ENCODE results near the gene BEGAIN. TPM values are rescaled to one million over a fixed set of nuclear protein-coding genes. Genes with fewer than 3 reads are reported as not detected.

Gene BEGAIN
- total and polyA plus RNA-seq, 7 donors = 0.08 to 1.0 (median 0.48) TPM; not detected in 1

DNA sequence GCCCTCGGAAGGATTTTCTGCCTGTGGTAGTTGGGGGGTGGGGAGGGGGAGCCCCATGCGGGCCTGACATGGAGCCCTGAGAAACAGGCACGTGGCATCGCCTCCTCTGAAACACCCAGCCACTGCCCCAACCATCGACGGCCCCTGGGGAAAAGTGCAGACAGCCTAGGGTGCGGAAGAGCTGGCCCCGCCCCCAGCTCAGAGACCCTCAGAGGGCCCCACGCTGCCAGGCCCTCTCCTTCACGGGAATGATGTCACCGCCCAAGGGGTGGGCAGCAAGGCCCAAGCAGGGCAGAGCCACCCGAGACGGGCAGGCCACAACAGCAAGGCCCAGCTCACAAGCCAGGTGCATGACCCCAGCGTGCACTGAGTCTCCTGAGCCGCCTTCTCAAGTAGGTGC, 26.2 kb downstream of the BEGAIN start:
- ATAC-seq = no peak
- no peaks in the 10 kb centered on the region for H3K9me3 ChIP-seq
- TF ChIP-seq, protein P1, sequence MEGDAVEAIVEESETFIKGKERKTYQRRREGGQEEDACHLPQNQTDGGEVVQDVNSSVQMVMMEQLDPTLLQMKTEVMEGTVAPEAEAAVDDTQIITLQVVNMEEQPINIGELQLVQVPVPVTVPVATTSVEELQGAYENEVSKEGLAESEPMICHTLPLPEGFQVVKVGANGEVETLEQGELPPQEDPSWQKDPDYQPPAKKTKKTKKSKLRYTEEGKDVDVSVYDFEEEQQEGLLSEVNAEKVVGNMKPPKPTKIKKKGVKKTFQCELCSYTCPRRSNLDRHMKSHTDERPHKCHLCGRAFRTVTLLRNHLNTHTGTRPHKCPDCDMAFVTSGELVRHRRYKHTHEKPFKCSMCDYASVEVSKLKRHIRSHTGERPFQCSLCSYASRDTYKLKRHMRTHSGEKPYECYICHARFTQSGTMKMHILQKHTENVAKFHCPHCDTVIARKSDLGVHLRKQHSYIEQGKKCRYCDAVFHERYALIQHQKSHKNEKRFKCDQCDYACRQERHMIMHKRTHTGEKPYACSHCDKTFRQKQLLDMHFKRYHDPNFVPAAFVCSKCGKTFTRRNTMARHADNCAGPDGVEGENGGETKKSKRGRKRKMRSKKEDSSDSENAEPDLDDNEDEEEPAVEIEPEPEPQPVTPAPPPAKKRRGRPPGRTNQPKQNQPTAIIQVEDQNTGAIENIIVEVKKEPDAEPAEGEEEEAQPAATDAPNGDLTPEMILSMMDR (IDR thresholded peaks at IDR 0.05) = no peak
- H3K4me1 ChIP-seq = no peaks in the 10 kb centered on the region
- H3K4me3 ChIP-seq = no peak overlapping the region
- no peaks in the 10 kb centered on the region for H3K36me3 ChIP-seq (ENCODE audit: insufficient read depth in 1 of 2, low read depth in 1 of 2)
- DNase-seq = no peak
- intact Hi-C loops (cut with DNase I) = no loop called here
- H3K27me3 ChIP-seq (ENCODE audit: insufficient read depth in 3 of 3, low read length in 2 of 3) = peaks cover 0 to 54% (median 10%) of the 10 kb centered on the region in 3 donors
- no peak overlapping the region for H3K27ac ChIP-seq
- WGBS, 3 donors = 76 to 81% (median 81%) methylated on average over 15 of the region's 15 CpGs

DNA sequence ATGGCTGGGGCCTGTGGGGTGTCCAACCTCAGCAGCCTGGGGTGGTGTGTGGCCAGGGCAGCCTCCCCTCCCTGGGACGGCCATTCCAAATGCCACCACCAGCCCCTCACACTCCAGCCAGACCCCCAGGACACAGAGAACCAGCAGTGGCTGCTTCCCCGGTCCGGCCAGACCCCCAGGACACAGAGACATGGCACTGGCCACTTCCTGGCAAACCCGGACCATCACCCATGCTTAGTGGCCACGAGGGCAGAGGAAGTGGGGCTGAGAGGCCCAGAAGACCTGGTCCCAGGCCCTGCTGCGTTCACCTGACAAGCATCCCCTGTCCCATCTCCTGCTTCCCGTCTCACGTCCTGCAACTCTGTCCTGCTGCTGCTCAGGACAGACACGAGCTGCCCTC, 26.7 kb downstream of the BEGAIN start:
- H3K27ac ChIP-seq = no peak overlapping the region
- DNase-seq = no peak
- TF ChIP-seq, protein P1 (IDR thresholded peaks at IDR 0.05) = no peak
- 90 to 95% (median 93%) methylated on average over 9 of the region's 9 CpGs for WGBS, 3 donors
- intact Hi-C loops (cut with DNase I) = no loop called here
- no peaks in the 10 kb centered on the region for H3K4me1 ChIP-seq
- H3K27me3 ChIP-seq (ENCODE audit: insufficient read depth in 3 of 3, low read length in 2 of 3) = peaks cover 0 to 49% (median 10%) of the 10 kb centered on the region in 3 donors
- H3K36me3 ChIP-seq (ENCODE audit: insufficient read depth in 1 of 2, low read depth in 1 of 2) = no peaks in the 10 kb centered on the region
- H3K4me3 ChIP-seq = no peak overlapping the region
- ATAC-seq = no peak
- no peaks in the 10 kb centered on the region for H3K9me3 ChIP-seq

DNA sequence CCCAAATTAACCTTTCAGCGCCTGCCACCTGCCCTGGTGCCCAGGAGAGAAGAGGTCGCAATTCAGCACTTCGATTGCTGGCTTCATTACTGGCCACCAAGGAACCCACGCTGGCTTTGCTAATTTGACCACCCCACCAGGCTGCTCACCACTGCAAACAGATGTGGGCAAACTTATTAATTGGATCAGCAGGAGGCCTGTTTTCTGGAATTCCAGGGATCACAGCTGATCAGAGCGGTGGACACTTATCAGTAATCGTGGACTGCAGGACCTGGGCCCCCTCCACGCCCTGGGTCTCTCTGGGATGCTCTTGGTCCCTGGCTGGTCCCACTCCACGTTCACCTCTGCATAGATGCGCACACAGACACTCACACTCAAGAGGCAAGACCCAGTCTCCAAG, 27.8 kb downstream of the BEGAIN start:
- TF ChIP-seq, protein P1 (IDR thresholded peaks at IDR 0.05) = no peak
- H3K27ac ChIP-seq = no peak overlapping the region
- no peaks in the 10 kb centered on the region for H3K9me3 ChIP-seq
- H3K4me3 ChIP-seq = no peak overlapping the region
- DNase-seq = no peak
- peaks cover 0 to 40% (median 10%) of the 10 kb centered on the region in 3 donors for H3K27me3 ChIP-seq (ENCODE audit: insufficient read depth in 3 of 3, low read length in 2 of 3)
- H3K4me1 ChIP-seq = no peaks in the 10 kb centered on the region
- no peak for ATAC-seq
- H3K36me3 ChIP-seq (ENCODE audit: insufficient read depth in 1 of 2, low read depth in 1 of 2) = no peaks in the 10 kb centered on the region
- WGBS, 3 donors = 82 to 88% (median 87%) methylated on average over 9 of the region's 9 CpGs
- intact Hi-C loops (cut with DNase I) = no loop called here

DNA sequence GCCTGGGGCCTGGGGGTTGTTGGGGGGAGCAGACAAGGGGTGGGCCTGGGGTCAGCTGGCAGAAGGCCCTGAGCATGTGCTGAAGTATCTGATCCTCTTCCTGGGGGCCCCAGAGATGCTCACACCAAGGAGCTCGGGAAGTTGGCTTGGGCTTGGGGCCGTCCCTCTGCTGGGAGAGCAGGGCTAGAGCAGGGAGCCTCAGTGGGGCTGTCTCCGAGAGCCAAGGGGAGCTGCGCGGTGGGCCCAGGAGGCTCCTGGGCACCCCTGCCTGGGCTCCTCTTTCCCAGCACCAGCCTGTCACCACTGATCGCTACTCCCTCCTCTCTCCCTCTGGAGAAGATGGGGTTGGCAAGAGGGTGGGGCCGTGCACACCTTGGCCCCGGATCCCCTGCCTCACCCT, 28.3 kb downstream of the BEGAIN start:
- H3K36me3 ChIP-seq (ENCODE audit: insufficient read depth in 1 of 2, low read depth in 1 of 2) = no peaks in the 10 kb centered on the region
- H3K27me3 ChIP-seq (ENCODE audit: insufficient read depth in 3 of 3, low read length in 2 of 3) = peaks cover 0 to 39% (median 10%) of the 10 kb centered on the region in 3 donors
- H3K4me3 ChIP-seq = no peak overlapping the region
- TF ChIP-seq, protein P1 (IDR thresholded peaks at IDR 0.05) = no peak
- H3K27ac ChIP-seq = no peak overlapping the region
- no peak for ATAC-seq
- WGBS, 3 donors = 90 to 95% (median 93%) methylated on average over 8 of the region's 8 CpGs
- H3K9me3 ChIP-seq = no peaks in the 10 kb centered on the region
- no peak for DNase-seq
- intact Hi-C loops (cut with DNase I) = no loop called here
- H3K4me1 ChIP-seq = no peaks in the 10 kb centered on the region

DNA sequence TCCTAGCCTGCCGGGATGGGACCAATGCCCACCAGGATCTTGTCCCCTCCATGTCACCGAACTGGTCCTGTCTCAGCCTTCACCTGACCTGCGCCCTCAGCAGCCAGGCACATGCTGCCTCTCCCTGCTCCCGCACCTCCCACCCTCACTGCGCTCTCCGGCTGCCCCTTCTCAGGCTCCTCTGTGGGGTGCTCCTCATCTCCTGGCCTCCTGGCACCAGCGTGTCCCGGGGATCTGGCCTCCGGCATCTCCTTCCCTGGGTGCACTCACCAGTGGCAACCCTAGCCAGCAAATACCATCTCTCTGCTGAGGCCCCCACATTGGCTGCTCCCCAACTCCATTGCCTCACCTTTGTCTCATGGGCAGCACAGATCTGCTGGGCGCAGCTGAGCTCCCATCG, 29.0 kb downstream of the BEGAIN start:
- Histone ChIP-seq H3K36me3 (ENCODE audit: insufficient read depth in 1 of 2, low read depth in 1 of 2) (no peaks in the 10 kb centered on the region), H3K27ac (no peak overlapping the region), H3K9me3 (no peaks in the 10 kb centered on the region), H3K4me3 (no peak overlapping the region), H3K27me3 (ENCODE audit: insufficient read depth in 3 of 3, low read length in 2 of 3) (peaks cover 0 to 39% (median 10%) of the 10 kb centered on the region in 3 donors), H3K4me1 (no peaks in the 10 kb centered on the region)
- DNase-seq (no peak), ATAC-seq (no peak)
- 91 to 93% (median 92%) methylated on average over 11 of the region's 11 CpGs for WGBS, 3 donors
- TF ChIP-seq, protein P1 (IDR thresholded peaks at IDR 0.05) = no peak
- intact Hi-C loops (cut with DNase I) = no loop called here

Data from psoas muscle (tissue), 8 donors.